ENCODE measurements around the gene RSPO4. TPM values are rescaled to one million over a fixed set of nuclear protein-coding genes. Genes with fewer than 3 reads are reported as not detected.
A peak's percentile ranks its signal among the peaks of the same experiment; 100 is the strongest.

RSPO4 gene
- total RNA-seq, 1 experiment from 2014 or later = 0.32 TPM

GRCh38 chr20:971346-971745, 30.8 kb downstream of the RSPO4 start:
- DNase-seq (ENCODE audit: low read depth) = no peak

DNA sequence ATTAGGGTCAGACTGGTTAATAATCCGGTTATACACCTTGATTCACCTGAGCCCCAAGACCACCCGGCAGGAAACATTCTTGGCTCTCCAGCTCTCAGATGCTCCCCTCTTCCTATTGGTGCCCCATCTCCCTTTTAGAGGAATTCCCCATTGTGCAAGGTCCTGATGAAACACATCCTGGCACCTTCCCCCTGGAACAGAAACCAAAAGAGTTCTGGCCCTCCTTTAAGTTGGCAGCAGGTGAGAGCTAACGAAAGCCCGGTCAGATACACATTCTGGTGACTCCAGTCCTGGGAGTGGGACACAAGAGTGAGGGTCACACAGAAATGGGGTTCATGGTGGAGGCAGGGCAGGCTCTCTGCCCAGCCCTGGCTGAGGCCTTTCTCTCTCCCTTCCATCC, 32.2 kb downstream of the RSPO4 start:
- no peak for DNase-seq (ENCODE audit: low read depth)

DNA sequence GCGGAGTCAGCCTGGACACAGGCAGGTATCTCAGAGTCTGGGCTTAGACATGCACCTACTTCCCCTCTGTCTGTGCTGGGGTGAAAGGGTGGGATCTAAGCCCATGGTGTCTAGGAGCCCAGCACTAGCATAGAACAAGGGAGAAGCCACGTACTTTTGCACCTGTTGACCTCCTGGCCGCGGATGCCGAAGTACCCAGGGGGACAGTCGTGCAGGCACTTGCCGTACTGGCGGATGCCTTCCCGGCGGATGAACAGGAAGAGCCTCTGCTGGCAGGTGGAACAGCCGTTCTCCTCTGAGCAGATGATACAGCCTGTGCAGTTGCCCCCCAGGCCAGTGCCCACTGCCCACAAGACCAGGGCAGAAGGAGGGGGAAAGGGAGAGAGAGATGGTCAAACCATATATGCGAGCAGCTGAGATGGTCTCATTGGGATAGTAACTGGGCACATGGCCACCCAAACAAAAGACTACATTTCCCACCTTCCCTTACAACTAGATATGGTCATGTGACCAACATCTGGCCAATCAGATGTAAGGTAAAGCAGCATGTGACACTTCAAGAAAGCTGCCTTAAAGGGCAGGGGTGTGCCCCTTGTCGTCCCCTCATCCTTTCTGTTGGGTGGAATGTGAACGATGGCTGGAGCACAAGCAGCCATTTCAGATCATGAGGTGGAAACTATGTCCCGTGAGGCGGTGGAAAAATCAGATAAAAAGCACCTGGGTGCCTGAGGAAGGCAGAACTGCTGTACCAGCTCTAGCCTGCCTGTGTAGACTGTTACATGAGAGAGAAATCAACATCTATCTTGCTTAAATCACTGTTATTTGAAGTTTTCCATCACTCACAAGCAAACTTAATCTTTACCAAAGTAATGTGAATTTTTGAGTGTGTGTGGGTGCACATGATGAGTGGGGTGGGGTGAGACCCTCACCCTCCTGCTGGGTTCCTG, 34.0 kb downstream of the RSPO4 start:
- peak; percentile 52 for DNase-seq (ENCODE audit: low read depth)

GRCh38 chr20:965956-966355, 36.2 kb downstream of the RSPO4 start:
- DNase-seq (ENCODE audit: low read depth) = no peak

GRCh38 chr20:963795-964194, 38.3 kb downstream of the RSPO4 start:
- no peak for DNase-seq (ENCODE audit: low read depth)

- no peak for DNase-seq (ENCODE audit: low read depth)
Observed at GRCh38 chr20:962683-963082, 39.4 kb downstream of the RSPO4 start.

- no peak for DNase-seq (ENCODE audit: low read depth)
Observed at GRCh38 chr20:962223-962622, 39.9 kb downstream of the RSPO4 start.

DNA sequence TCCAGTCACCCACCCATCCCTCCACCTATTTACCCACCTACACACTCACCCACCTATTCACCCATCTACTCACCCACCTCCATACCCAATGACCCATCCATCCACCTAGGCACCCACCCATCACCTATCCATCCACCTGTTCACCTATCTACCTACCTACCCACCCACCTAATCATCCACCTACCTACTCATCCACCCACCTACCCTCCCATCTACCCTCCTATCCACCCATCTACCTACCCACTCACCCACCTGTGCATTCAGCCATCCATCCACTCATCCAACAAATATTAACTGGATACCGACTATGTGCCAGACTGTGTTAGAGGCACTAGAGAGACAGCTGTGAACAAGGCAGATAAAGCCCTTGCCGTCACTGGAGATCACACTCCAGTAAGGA, 40.3 kb downstream of the RSPO4 start:
- DNase-seq (ENCODE audit: low read depth) = no peak

DNA sequence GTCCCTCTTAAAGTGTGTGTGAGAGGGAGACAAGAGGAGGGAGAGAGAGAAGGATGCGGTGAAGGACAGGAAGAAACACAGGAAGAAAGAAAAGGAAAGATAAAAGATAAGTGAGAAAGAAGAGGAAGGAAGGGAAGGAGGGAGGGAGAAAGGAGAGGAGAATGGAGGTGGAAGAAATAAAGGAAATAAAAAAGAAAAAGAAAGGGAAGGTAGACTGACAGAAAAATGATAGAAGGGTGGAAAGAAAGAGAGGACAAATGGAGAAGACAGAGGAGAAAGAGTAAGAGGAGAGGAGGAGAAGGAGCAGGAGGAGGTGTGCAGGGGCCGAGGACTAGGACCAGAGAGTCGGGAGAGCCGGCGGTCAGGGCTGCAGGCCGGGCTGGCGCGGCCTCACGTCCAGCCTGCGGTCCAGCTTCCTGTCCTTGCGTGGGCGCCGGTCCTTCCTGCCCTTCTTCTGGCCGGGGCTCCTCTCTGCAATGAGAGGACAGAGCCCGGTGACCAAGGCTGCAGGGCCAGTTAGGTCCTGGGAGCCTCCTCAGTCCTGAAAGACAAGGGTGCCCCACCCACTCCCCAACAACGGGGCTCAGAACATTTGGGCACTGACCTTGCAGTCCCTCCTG, 42.0 kb downstream of the RSPO4 start:
- DNase-seq (ENCODE audit: low read depth) = no peak

- DNase-seq (ENCODE audit: low read depth) = no peak
Observed at GRCh38 chr20:958936-959815, 42.9 kb downstream of the RSPO4 start.

DNA sequence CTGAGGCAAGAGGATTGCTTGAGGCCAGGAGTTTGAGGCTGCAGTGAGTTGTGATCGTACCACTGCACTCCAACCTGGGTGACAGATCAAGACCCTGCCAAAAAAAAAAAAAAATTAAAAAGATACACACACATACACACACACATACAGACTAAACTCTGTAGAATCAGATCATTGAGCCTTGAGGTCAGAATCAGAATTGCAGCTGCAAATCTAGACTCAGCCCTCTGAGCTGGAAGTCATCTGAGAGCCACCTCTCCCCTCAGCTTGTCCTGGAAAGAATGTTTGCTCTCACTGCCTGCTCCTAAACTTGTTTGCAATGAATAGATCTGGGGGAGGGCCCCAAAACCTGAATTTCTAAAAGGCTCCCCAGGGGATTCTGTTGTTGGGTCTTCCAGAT, 44.6 kb downstream of the RSPO4 start:
- no peak for DNase-seq (ENCODE audit: low read depth)

GRCh38 chr20:956330-956951, 45.7 kb downstream of the RSPO4 start:
- DNase-seq (ENCODE audit: low read depth) = peak; percentile 58

DNA sequence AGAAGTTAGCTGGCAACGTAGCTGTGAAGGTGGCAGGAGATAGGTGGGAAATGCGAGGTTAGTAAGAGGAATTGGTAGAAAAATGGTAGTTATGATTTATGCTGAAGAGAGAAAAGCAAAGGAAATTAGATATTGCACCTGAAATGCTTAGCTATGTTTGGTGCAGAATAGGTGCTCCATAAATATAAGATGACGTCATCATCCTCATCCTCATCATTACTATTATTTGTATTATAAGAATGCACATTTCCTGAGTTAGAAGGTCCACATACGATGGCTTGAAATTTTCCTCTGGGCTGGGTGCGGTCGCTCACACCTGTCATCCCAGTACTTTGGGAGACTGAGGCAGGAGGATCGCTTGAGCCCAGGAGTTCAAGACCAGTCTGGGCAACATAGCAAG, 46.5 kb downstream of the RSPO4 start:
- no peak for DNase-seq (ENCODE audit: low read depth)

- no peak for DNase-seq (ENCODE audit: low read depth)
Observed at GRCh38 chr20:955111-955510, 47.0 kb downstream of the RSPO4 start.

DNA sequence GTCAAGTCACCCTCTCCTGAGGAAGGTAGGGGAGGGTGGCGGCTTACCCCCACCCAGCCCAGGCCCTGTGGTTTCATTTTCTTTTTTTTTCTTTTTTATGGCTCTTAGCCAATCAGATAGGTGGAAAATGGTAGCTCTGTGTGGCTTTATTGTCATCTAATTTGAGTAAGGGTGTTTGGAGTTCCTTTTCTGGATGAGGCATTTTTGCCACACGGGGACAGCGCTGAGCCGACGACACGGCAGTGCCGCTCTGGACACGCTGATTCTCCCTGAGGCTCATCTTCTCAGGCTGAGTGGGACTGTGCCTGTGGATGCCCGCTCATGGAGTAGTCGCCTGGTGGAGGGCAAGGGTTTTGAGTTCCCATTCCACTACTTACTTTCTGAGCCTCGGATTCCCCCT, 48.4 kb downstream of the RSPO4 start:
- DNase-seq (ENCODE audit: low read depth) = no peak

GRCh38 chr20:952196-952795, 49.8 kb downstream of the RSPO4 start:
- no peak for DNase-seq (ENCODE audit: low read depth)

DNA sequence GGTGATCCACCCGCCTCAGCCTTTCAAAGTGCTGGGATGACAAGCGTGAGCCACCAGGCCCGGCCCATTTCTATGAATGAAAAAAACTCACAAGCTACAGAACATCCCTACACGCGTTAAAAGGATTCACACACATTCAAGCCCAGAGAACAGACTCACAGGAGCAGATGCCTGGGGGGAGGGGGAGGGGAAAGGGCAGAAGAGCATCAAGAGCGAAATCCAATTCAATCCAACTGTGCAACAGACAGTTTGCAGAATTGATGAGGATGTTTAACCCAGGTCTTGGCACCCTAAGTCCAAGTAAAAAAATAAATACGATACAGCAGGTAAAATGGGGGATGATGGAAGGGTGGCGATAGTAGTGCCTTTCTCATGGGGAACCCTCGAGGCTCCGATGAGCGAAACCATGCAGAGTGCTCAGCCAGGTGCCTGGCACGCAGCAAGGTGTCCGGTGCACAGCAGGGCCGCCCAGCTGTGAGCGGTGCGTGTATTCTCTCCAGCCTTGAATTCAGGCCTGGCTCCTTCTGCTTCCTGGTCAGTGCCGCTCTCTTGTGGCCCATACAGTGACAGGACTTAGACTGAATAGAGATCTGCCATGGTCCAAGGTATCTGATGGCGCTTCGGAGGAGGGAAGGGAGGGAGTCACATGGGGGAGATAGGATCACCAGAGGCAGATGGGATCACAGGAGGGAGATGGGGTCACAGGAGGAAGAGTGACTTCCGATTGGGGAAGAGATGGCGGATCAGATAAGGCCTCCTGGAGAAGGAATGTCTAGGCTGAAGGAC, 50.5 kb downstream of the RSPO4 start:
- DNase-seq (ENCODE audit: low read depth) = no peak

- no peak for DNase-seq (ENCODE audit: low read depth)
Observed at GRCh38 chr20:949717-950116, 52.4 kb downstream of the RSPO4 start.

DNA sequence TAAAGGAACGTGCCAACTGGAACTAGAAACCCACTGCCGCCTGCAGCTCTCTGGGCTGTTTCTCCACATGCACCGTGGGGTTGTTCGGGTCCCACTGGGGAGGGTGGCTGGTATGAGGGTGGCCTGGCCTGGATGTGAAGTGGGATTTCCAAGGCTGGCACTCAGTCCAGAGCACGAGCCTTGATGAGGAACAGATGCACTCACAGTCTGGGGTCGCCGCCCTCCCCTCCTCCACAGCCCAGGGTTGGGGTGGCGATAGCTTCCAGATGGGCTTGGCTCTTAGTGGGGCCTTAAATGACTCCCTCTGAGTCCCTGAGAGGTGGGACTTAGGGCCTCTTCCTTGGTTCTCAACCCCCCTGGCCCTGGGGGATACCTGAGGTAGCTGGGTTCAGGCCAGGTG, 55.3 kb downstream of the RSPO4 start:
- DNase-seq (ENCODE audit: low read depth) = no peak

DNA sequence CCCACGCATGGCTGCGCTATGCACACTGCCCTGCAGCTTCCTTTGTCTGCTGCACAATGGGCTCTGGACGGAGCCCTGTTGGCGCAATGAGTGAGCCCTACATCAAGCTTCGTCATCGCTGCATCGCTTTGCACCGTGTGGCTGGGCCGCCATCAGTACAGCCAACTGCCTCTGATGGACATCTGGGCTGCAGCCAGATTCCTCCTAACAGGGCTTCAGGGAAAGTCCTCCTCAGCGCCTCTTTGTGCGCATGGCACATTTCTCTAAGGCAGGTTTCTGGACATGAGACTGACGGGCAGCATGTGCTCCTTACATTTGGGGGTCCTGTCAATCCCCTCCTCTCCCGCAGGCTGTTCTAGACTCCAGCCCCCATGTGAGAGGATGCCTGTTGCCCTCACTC, 56.3 kb downstream of the RSPO4 start:
- no peak for DNase-seq (ENCODE audit: low read depth)

Data from HT1080 (cell line).